ENCODE results near the gene CAPN10. TPM values are rescaled to one million over a fixed set of nuclear protein-coding genes. Genes with fewer than 3 reads are reported as not detected.

Gene CAPN10
- total RNA-seq, 1 experiment from 2014 or later = 61.3 TPM

- Mint-ChIP-seq H3K9me3 (no peaks in the 10 kb centered on the region), H3K27me3 (ENCODE audit: low read depth) (no peaks in the 10 kb centered on the region; the same call in 1 of the 2 replicates), H3K36me3 (no peaks in the 10 kb centered on the region), H3K27ac (no peak overlapping the region), H3K4me3 (no peak overlapping the region), H3K4me1 (no peaks in the 10 kb centered on the region)
- no peak for ATAC-seq
- ChIA-PET CTCF (interaction anchor here (0.9 to 2.1 kb wide), 9 partner anchors 18 to 99 kb away, joined by 3 to 12 read pairs (median 6); partner anchors contain the start of genes ANKMY1 and CAPN10), POLR2A (interaction anchor here (1.1 kb wide), 1 partner anchor 19 kb away, joined by 5 read pairs; the partner anchor contains the start of gene CAPN10)
- TF ChIP-seq ZNF263 (CRISPR knock-in tag; IDR thresholded peaks at IDR 0.05; ENCODE audit: low read depth) (no peak), CDX4 (CRISPR knock-in tag; IDR thresholded peaks at IDR 0.05; ENCODE audit: borderline replicate concordance) (no peak), ZNF532 (CRISPR knock-in tag; IDR thresholded peaks at IDR 0.05; ENCODE audit: borderline replicate concordance) (no peak), SP1 (CRISPR knock-in tag; conservative IDR thresholded peaks at IDR 0.05) (no peak), TP53 (CRISPR knock-in tag; IDR thresholded peaks at IDR 0.05) (no peak), ZMAT4 (CRISPR knock-in tag; IDR thresholded peaks at IDR 0.05) (no peak), IRF2 (CRISPR knock-in tag; IDR thresholded peaks at IDR 0.05; ENCODE audit: borderline replicate concordance, low read depth) (no peak), HMGA2 (CRISPR knock-in tag; IDR thresholded peaks at IDR 0.05) (no peak), MXD4 (CRISPR knock-in tag; IDR thresholded peaks at IDR 0.05; ENCODE audit: borderline replicate concordance) (no peak)
- TF ChIP-seq, protein P1, sequence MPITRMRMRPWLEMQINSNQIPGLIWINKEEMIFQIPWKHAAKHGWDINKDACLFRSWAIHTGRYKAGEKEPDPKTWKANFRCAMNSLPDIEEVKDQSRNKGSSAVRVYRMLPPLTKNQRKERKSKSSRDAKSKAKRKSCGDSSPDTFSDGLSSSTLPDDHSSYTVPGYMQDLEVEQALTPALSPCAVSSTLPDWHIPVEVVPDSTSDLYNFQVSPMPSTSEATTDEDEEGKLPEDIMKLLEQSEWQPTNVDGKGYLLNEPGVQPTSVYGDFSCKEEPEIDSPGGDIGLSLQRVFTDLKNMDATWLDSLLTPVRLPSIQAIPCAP (CRISPR knock-in tag; IDR thresholded peaks at IDR 0.05) = no peak
- TF ChIP-seq, protein P2, sequence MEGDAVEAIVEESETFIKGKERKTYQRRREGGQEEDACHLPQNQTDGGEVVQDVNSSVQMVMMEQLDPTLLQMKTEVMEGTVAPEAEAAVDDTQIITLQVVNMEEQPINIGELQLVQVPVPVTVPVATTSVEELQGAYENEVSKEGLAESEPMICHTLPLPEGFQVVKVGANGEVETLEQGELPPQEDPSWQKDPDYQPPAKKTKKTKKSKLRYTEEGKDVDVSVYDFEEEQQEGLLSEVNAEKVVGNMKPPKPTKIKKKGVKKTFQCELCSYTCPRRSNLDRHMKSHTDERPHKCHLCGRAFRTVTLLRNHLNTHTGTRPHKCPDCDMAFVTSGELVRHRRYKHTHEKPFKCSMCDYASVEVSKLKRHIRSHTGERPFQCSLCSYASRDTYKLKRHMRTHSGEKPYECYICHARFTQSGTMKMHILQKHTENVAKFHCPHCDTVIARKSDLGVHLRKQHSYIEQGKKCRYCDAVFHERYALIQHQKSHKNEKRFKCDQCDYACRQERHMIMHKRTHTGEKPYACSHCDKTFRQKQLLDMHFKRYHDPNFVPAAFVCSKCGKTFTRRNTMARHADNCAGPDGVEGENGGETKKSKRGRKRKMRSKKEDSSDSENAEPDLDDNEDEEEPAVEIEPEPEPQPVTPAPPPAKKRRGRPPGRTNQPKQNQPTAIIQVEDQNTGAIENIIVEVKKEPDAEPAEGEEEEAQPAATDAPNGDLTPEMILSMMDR (IDR thresholded peaks at IDR 0.05) = no peak
- TF ChIP-seq, protein P3, sequence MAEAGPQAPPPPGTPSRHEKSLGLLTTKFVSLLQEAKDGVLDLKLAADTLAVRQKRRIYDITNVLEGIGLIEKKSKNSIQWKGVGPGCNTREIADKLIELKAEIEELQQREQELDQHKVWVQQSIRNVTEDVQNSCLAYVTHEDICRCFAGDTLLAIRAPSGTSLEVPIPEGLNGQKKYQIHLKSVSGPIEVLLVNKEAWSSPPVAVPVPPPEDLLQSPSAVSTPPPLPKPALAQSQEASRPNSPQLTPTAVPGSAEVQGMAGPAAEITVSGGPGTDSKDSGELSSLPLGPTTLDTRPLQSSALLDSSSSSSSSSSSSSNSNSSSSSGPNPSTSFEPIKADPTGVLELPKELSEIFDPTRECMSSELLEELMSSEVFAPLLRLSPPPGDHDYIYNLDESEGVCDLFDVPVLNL (CRISPR knock-in tag; IDR thresholded peaks at IDR 0.05; ENCODE audit: borderline replicate concordance, low read depth) = no peak
- TF ChIP-seq, protein P4, sequence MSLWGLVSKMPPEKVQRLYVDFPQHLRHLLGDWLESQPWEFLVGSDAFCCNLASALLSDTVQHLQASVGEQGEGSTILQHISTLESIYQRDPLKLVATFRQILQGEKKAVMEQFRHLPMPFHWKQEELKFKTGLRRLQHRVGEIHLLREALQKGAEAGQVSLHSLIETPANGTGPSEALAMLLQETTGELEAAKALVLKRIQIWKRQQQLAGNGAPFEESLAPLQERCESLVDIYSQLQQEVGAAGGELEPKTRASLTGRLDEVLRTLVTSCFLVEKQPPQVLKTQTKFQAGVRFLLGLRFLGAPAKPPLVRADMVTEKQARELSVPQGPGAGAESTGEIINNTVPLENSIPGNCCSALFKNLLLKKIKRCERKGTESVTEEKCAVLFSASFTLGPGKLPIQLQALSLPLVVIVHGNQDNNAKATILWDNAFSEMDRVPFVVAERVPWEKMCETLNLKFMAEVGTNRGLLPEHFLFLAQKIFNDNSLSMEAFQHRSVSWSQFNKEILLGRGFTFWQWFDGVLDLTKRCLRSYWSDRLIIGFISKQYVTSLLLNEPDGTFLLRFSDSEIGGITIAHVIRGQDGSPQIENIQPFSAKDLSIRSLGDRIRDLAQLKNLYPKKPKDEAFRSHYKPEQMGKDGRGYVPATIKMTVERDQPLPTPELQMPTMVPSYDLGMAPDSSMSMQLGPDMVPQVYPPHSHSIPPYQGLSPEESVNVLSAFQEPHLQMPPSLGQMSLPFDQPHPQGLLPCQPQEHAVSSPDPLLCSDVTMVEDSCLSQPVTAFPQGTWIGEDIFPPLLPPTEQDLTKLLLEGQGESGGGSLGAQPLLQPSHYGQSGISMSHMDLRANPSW (CRISPR knock-in tag; conservative IDR thresholded peaks at IDR 0.05; ENCODE audit: low read depth) = no peak
- TF ChIP-seq, protein P5, sequence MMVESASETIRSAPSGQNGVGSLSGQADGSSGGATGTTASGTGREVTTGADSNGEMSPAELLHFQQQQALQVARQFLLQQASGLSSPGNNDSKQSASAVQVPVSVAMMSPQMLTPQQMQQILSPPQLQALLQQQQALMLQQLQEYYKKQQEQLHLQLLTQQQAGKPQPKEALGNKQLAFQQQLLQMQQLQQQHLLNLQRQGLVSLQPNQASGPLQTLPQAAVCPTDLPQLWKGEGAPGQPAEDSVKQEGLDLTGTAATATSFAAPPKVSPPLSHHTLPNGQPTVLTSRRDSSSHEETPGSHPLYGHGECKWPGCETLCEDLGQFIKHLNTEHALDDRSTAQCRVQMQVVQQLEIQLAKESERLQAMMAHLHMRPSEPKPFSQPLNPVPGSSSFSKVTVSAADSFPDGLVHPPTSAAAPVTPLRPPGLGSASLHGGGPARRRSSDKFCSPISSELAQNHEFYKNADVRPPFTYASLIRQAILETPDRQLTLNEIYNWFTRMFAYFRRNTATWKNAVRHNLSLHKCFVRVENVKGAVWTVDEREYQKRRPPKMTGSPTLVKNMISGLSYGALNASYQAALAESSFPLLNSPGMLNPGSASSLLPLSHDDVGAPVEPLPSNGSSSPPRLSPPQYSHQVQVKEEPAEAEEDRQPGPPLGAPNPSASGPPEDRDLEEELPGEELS (CRISPR knock-in tag; IDR thresholded peaks at IDR 0.05) = no peak
- DNase-seq (ENCODE audit: low spot score) = no peak
Measured at GRCh38 chr2:240604939-240605716, 18.6 kb downstream of the CAPN10 start.
